HL-60/S4 (cell line): ENCODE data around the gene MAP7D1.

Experiments used
- in situ Hi-C: fragments of 300-500 bp; cut with MboI; formaldehyde crosslinking; loops from 2 replicates; pipeline ENCODE4 v1.14.3; 2022; ENCODE audit warnings: low sequenced_read_pairs

Gene MAP7D1

DNA sequence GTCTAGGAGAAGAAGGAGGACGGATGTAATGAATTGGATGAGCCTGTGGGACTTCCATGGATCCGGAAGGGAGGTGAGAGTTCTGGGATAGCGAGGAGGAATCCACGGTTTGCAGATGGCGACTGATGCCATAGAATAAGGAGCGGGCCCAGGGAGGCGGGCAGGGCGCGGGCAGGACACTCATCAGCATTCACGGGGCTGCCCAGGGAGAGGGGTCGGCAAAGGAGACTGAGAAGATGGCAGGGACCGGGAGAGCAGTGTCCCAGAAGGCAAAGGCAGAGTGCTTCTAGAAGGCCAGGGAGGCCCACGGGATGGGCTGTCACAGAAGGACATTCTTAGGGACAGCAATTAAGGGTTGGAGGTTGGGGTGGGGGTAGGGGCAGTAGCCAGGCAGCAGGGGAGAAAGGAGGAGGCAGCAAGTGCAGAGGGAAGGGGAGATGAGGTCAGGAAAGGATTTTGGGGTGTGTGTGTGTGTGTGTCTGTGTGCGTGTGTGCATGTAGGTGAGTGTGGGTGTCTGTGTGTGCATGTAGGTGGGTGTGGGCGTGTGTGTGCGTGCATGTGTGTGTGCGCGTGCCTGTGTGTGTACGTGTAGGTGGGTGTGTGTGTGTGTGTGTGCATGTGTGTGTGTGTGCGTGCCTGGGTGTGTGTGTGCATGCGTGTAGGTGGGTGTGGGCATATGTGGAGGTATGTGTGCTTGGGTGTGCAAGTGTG is 29.8 kb upstream of the MAP7D1 start:
- in situ Hi-C loops, result no loop called here

DNA sequence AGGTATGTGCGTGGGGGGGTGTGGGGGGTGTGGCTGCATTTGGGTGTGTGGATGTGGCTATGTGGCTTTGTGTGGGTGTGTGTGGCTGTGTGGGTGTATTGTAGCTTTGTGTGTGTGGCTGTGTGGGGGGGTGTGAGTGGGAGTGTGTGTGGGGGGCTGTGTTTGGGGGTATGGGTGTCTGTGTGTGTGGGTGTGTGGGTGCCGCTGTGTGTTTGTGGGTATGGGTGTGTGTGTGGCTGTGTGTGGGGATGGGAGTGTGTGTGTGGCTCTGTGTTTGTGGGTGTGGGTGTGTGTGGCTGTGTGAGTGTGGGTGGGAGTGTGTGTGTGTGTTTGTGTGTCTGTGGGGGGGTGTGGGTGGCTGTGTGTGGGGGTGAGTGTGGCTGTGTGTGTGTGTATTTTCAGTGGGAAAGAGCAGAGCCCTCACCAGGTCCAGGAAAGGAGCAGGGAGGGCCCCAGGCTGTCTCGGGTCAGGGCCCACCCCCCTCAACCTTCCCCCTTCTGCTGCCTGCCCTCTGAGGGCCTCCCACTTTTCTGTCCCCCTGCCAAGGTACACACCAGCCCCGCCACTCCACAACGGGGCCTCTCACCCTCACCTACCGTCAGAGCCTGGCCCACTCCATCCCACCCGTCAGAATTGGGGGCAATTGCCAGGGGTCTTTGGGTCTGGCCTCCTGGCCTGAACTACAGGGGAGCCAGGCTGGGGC is 29.0 kb upstream of the MAP7D1 start:
- in situ Hi-C loops, result no loop called here

DNA sequence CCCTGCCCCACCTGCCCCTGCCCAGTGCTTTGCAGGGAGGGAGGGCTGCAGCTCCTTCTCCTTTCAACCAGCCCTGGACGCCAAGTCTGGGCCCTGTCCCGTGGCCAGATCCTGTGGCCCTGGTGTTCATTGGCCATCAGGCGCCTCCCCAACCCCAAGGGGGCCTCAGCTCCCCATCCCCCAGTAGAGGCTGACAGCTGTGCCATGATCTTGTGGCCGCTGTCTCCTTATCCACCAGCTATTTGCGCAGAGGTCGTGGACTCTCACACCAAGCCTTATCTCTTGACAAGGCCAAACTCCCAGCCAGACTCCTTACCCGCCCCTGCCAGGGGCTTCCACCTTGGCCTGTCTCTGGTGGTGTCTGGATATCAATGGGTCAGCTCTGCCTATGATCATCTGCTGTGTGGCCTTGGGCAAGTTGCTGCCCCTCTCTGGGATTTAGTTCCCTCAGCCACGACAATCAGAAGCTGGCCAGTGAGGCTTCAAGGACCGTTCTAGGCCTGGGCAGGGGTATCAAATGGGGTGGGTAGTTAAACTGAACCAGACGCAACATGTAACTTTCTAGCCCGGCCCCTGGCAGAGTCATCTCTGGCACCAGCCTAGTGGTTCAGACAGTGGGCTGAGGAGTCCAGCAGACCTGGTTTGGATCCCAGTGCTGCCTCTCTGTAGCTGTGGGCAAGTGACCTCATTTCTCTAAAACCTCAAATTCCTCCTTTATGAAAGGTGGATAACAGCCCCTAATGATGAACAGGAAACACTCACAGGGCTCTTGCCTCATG is 27.6 kb upstream of the MAP7D1 start:
- in situ Hi-C loops, result no loop called here

DNA sequence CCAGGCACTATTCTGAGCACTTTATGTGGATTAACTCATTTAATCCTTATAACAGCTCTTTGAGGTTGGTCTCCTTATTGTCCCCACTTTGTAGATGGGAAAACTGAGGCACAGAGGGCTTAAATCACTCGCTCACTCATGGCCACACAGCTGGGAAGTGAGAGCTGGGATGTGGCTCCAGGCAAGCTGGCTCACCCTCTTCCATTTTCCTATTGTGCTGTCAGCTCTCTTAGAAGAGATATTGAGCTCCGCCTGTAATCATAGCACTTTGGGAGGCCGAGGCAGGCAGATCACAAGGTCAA is 27.1 kb upstream of the MAP7D1 start:
- in situ Hi-C loops, result no loop called here

DNA sequence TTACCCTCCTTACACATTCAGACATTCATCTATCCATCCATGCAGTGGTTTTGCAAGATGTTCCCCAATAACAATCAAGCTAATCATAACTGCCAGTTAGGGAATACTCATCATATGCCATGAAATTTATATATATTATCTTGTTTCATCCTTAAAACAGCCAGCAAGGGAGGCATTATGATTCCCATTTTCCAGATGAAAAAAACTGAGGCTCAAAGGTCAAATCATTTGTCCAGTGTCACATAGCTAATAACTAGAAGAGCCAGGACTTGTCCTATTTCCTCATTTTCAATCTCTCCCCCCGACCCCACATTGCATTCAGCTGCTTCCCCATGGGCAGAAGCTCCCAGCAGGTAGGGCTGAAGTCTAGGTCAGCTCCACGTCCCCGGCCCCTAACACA is 23.9 kb upstream of the MAP7D1 start:
- in situ Hi-C loops, result no loop called here

DNA sequence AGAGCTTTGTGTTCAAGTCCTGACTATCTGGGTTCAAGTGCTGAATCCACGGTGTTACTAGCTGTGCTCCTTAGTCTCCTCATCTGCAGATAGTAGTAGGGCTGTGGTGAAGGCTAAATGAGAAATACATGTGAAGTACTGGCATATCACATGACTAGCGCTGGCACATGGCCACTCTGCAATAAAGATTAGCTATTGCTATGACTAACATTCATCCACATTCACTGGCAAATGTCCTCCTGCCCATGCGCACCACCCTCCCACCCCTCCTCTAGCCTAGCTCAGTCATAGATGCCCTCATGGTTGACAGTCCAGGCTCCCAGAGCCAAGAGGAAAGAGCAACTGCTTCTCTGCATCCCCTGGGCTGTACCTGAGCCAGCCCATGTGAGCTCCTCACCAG is 22.5 kb upstream of the MAP7D1 start:
- in situ Hi-C loops, result no loop called here

DNA sequence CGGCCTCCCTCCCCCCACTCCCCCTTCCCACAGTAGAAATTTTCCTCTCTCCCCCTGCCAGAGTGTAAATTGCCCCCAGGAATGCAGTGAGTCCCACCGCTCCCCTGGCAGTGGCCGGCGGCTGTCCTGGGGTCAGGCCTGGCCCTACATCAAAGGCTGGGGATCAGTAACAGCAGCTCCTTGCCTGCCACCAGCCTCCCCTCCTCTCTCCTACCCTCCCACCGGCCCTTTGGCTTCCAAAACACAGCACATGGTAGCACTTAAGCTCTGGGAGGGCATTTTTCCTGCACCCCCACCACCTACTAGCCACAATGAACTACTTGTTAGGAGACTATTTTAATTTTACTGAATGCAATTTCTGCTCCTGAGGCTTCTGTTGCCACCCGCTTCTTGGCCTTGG is 21.9 kb upstream of the MAP7D1 start:
- in situ Hi-C loops, result no loop called here

DNA sequence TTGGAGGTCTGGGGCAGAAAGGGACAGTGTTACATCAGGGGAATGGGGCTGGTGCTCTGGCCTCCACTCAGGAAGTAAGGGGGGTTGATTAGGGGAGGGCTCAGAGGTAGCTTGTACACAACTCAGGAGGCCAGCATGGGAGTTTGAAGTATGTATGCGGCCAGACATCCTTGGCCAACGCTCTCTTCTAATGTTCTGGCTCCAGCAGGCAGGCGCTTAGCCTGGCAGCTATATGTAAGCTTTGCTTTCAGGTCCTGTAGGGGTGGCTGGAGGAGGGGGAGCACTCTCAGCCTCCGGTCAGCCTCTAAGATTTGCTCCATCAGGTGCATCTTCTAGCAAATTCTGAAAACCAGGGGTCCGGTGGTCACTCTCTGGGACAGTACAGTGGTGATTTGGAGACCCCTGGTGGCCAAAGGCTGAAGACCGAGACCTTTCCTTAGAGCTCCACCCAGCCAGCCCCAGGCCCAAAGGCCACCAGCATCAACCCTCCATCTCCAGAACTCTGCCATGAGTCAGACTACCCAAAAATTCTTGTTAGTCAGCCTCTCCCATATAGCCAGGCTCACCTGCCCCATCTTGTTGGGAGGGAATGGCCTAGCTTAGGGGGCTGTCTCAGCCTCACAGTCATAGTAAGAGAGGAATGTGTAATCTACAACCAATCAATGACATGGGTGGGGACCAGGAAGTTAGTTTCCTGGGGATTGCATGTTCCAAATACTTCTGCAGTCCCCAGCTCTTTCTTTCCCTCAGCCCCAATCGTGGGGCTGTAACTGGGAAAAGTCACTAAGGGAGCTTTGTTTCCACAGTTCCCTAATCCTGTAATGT is 21.2 kb upstream of the MAP7D1 start:
- in situ Hi-C loops, result no loop called here

DNA sequence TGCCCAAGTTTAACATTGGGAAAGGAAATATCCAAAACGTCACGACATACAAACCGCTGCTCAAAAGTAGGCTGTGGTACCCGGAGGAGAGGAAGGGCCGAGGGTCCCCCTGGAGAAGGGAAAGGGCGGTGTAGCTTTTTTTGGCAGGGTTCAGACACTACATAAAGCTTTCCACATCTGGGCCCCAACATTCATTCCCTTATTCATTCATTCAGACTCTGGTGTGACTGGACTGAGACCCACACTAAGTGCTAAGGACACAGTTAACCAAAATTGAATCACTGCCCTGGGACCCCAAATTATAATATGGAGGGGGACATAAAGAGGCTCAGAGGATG is 20.7 kb upstream of the MAP7D1 start:
- in situ Hi-C loops, result no loop called here

DNA sequence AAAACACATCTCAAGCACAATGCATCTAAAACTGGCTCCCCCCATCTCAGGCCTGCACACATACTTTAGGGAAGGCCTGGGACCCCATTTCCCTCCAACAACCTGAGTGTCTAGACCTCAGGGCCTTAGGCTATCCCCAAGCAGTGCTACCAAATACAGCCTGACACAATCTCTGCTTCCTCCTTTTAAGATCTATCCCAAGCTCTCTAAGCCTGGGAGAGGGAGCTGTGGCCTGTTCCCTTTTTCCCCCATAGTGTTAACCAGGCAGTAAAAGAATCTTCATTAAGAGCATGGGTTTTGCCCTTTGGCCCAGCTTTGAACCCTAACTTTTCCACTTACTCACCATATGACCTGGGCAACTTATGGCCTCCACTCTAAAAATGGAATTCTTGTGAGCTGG is 20.2 kb upstream of the MAP7D1 start:
- in situ Hi-C loops, result no loop called here

DNA sequence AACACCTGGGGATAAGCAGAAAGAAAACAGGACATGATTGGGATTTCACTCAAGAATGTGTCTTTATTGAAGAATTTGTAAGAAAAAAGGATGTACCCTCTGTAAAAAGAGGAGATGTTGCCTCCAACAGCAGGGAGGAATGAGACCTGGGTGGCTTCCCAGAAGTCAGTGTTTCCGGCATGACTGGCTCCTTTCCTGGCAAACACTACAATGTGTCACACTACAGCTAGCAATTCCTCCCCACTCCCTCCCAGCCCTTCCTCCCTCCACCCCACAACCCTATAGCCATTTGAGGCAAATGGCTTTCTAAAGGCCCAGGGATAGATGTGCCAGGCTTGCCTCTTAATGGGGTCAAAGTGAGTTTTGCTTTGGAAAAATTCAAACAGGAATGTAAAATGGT is 19.4 kb upstream of the MAP7D1 start:
- in situ Hi-C loops, result no loop called here

DNA sequence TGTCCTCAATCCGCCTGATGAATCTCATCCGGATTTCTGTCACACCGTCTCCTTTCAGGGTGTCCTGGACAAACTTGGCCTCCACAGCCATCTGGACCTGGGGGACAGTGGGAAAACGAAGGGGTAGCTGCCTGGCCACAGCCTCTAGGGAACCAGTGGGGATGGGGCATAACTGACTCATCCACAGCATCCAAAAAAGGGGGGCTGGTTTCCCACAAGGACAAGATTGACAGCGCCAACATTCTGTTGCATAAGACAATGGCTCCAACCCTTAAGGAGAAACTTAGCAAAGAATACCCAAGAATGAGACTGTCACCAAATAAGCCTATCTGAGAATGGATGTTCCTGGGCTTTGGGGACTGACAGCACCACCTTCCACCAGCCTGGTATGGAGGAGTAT is 18.7 kb upstream of the MAP7D1 start:
- in situ Hi-C loops, result no loop called here

DNA sequence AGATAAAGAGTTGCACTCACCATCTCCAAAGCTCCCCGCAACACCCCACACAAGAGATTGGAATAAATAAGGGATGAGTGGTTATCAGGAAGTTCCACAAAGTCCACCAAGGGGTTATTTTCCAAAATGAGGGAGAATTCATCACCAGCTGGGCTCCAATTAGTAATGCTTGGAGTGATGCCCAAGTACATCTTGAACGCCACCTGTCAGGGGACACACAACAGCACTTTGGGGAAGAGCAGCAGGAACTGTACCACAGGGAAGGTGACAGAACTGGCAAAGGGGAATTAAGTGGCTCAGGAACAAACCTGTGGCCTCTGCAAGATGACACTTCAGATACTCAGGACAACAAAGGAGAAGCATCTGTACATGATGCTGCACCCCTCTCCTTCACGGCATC is 18.2 kb upstream of the MAP7D1 start:
- in situ Hi-C loops, result no loop called here

DNA sequence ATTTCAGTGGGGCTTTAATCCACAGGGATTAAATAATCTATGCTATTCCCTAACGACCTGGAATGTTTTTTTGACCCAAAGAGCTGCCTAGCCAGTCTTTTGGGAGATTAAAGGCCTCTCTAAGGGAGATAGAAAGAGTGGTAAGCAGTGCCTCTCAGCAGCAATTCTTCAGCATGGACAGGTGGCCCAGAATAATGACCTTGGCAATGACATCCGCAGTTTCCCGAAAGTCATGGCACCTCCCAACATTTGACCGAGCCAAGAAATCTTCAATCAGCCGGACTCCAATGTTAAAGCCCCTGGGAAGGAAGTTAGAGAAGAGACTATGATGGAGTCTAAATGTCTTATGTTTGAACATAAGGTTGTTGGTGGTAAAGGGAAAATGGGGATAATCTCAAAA is 16.4 kb upstream of the MAP7D1 start:
- in situ Hi-C loops, result no loop called here

DNA sequence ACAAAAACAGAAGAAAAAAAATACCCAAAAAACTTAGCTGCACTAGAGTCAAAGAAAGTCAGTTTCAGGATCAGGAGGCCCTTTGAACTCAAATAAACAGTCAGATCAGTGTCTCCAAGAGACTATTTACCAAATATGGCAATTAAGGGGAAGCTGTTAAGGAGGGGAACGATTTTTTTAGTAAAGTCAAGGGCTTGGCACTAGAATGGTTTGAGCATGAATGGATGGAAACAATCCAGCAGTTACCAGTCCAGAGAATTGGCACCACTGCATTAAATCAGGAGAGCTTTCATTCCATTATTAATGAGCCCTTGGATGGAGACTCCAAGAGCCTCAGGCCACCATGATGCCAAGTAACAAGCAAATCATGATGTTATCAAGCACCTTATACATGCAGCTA is 13.8 kb upstream of the MAP7D1 start:
- in situ Hi-C loops, result no loop called here

DNA sequence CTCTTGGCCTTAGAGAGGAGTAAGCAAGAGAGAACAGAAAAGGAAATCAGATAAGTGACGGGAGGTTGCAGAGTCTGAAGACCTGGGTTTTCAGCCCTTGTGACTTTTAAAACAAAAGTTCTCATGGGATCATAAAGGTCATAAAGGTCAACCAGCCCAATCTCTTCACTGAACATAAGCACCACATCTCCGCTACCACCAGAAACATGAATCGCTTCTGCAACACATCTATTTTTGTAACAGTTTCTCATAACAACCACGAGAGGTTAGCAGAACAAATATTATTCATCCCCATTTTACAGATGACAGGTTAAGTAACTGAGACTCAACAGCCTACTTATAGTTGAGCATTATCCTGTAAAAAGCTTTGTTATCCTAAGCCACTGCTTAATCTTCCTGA is 12.5 kb upstream of the MAP7D1 start:
- in situ Hi-C loops, result no loop called here

DNA sequence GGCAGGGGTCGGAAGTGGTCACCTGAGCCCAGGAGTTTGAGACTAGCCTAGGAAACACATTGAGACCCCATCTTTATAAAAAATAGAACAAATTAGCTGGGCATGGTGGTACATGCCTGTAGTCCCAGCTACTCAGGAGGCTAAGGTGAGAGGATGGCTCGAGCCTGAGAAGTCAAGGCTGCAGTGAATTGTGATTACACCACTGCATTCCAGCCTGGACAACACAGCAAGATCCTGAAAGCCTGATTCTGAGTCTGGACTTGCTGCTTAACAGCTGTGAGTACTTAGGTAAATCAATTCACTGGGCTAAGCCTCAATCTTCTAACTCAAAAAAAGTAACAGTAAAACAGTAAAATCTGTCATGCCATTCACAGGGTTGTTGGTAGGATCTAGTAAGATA is 11.5 kb upstream of the MAP7D1 start:
- in situ Hi-C loops, result no loop called here

DNA sequence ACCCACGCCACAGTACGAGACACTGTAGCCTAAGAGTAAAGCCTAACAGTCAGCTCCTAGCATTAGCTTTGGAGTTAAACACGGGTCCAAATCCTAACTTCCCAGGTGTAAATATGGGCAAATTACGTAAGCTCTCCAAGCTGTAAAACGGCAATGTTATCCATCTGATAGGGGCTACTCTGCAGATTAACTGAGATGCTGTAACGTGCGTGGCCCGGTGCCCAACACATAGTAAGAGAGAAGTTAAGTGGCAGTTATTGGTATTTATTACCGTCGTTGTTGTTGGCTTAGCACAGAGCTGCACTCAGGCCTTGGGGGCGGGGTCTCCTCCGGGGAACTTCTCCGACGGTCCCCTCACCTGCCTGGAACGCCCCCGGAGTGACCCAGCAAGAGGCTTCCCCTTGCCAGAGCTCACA is 7.1 kb upstream of the MAP7D1 start:
- in situ Hi-C loops, result no loop called here

DNA sequence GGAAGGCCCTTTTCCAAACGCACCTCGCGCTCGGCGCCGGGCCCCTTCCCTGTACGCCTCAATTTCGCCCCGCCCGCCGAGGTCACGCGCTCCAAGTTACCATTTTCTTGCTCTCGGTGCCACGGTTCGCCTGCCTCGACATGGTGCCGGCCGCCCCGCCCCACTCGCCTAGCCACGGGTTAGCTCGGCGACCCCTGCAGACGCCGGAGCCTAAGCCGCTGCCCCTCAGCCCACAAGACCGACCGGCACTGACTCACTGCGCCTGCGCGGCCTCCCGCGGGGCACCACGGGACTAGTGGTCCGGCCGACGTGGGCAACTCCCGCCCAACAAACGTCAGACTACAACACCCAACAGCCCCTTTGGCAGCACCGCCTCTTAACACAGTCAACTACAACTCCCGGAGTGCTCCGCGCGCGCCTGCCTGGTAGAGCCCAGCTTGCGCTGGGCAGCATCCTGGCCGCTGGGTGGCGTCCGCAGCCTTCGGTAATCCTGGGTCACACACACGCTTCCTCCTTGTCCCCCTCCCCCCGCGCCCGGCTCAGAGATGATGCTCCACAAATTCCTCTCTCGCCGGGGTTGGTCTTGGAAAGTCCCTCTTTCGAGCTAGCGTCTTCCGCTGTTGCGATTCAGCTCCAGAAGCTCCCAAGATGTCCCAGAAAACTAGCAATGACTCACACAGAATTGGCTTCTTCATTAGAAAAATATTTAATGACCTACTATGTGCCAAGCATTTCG is 6.6 kb upstream of the MAP7D1 start, which contains the start of gene TRAPPC3:
Gene TRAPPC3 (minus strand): TSS at position 250 of the 736 bp plus-strand sequence. CDS start 108 bp downstream, at position 142.
- in situ Hi-C loops, result no loop called here

DNA sequence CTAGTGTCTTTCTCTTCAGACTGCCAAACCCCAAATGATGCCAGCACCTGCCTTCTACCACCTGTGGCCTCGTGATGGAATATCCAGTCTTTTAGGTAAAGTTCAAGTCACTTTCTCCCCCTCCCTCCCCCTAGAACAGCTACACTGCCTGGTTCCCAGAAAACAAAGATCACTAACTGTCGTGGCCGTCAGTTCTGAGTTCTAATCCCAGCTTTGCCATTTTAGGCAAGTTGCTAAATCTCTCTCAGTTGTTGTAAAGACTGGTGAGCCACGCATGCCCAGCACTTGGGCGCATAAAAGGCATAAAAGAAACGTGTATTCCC is 6.0 kb upstream of the MAP7D1 start:
- in situ Hi-C loops, result loop anchor here (5.0 kb wide), 1 partner anchor 37 kb away; no protein-coding TSS in a partner anchor
